Measurements from ENCODE around the gene CFAP410.

GRCh38 chr21:44350773-44351481 is 11.7 kb upstream of the CFAP410 start:
- TF ChIP-seq NFIC (IDR thresholded peaks at IDR 0.05), result no peak
- no peak for TF ChIP-seq CREB1 (IDR thresholded peaks at IDR 0.05; ENCODE audit: low read depth)
- no peak for TF ChIP-seq MAX (IDR thresholded peaks at IDR 0.05)
